HL-60 (cell line): Measurements from ENCODE around the gene CDH5.
A peak's percentile ranks its signal among the peaks of the same experiment; 100 is the strongest.

Experiments
- TF ChIP-seq, protein P1 (sequence below): IDR thresholded peaks from one replicate; pipeline ENCODE4 v1.5.1; 2011; ENCODE audit warnings: low read length, control low read depth, inconsistent platforms; ENCODE audit not compliant: insufficient read depth
- TF ChIP-seq, protein P2 (sequence below): IDR thresholded peaks from 2 replicates; pipeline ENCODE4 v1.6.1; 2012; ENCODE audit warnings: low read depth; ENCODE audit not compliant: insufficient replicate concordance

DNA sequence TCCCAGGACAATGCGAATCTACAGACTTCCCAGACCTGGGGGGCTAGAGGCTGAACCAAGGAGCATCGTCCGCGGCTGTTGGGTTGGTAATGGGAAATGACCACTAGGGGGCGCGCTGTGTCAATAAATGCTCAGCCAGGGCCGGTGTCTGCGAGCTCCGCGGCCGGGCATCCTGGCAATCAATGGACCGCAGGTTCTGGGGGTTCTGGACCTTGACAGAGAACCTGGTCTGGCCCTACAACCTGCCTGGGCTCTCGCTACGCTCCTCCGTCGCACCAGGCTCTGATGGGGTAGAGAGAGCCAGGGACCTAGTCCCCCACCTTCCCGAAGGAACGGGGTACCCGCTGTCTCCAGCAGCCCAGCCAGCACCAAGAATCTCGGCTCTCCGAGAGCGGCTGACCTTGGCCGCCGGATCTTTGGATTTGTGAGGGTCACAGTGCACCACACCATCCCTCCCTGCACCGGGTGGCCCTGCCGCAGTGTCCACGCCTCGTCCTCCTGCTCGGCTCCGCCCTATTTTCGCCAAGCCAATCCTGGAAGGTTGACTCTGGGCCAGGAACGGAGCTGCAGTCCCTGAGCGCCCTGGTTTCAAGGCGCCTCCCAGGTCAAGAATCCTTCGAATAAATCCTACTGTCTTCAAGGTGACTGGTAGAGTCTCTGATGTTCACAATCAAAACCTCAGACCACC is 40.2 kb downstream of the CDH5 start:
- TF ChIP-seq, protein P1, sequence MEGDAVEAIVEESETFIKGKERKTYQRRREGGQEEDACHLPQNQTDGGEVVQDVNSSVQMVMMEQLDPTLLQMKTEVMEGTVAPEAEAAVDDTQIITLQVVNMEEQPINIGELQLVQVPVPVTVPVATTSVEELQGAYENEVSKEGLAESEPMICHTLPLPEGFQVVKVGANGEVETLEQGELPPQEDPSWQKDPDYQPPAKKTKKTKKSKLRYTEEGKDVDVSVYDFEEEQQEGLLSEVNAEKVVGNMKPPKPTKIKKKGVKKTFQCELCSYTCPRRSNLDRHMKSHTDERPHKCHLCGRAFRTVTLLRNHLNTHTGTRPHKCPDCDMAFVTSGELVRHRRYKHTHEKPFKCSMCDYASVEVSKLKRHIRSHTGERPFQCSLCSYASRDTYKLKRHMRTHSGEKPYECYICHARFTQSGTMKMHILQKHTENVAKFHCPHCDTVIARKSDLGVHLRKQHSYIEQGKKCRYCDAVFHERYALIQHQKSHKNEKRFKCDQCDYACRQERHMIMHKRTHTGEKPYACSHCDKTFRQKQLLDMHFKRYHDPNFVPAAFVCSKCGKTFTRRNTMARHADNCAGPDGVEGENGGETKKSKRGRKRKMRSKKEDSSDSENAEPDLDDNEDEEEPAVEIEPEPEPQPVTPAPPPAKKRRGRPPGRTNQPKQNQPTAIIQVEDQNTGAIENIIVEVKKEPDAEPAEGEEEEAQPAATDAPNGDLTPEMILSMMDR = peak; percentile 65
- TF ChIP-seq, protein P2, sequence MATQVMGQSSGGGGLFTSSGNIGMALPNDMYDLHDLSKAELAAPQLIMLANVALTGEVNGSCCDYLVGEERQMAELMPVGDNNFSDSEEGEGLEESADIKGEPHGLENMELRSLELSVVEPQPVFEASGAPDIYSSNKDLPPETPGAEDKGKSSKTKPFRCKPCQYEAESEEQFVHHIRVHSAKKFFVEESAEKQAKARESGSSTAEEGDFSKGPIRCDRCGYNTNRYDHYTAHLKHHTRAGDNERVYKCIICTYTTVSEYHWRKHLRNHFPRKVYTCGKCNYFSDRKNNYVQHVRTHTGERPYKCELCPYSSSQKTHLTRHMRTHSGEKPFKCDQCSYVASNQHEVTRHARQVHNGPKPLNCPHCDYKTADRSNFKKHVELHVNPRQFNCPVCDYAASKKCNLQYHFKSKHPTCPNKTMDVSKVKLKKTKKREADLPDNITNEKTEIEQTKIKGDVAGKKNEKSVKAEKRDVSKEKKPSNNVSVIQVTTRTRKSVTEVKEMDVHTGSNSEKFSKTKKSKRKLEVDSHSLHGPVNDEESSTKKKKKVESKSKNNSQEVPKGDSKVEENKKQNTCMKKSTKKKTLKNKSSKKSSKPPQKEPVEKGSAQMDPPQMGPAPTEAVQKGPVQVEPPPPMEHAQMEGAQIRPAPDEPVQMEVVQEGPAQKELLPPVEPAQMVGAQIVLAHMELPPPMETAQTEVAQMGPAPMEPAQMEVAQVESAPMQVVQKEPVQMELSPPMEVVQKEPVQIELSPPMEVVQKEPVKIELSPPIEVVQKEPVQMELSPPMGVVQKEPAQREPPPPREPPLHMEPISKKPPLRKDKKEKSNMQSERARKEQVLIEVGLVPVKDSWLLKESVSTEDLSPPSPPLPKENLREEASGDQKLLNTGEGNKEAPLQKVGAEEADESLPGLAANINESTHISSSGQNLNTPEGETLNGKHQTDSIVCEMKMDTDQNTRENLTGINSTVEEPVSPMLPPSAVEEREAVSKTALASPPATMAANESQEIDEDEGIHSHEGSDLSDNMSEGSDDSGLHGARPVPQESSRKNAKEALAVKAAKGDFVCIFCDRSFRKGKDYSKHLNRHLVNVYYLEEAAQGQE = no peak
